HG03280 (cell line): ENCODE results near the gene RBPJL.

Experiments
- ATAC-seq: cut with Tn5 transposase; IDR thresholded peaks from one replicate; pipeline ENCODE4 v1.9.1; 2021; ENCODE audit warnings: mild to moderate bottlenecking, moderate library complexity; ENCODE audit not compliant: unreplicated experiment

The RBPJL gene

GRCh38 chr20:45293041-45294002 lies 13.3 kb upstream of the RBPJL start:
- no peak for ATAC-seq

GRCh38 chr20:45294003-45294368 lies 12.7 kb upstream of the RBPJL start:
- no peak for ATAC-seq

GRCh38 chr20:45294659-45295058 lies 12.0 kb upstream of the RBPJL start:
- ATAC-seq = no peak

GRCh38 chr20:45297786-45298497 lies 8.7 kb upstream of the RBPJL start:
- ATAC-seq = no peak

- no peak for ATAC-seq
Measured at GRCh38 chr20:45299786-45300185, 6.9 kb upstream of the RBPJL start.

- no peak for ATAC-seq
Measured at GRCh38 chr20:45300961-45301360, 5.7 kb upstream of the RBPJL start.

- no peak for ATAC-seq
Measured at GRCh38 chr20:45301824-45302271, 4.8 kb upstream of the RBPJL start.

- ATAC-seq = no peak
Measured at GRCh38 chr20:45303586-45304463, 2.8 kb upstream of the RBPJL start.

- ATAC-seq = no peak
Measured at GRCh38 chr20:45304464-45304999, 2.1 kb upstream of the RBPJL start.

- no peak for ATAC-seq
Measured at GRCh38 chr20:45305262-45305661, 1.4 kb upstream of the RBPJL start.

- no peak for ATAC-seq
Measured at GRCh38 chr20:45307076-45307640, 518 bp downstream of the RBPJL start.

- ATAC-seq = no peak
Measured at GRCh38 chr20:45308117-45308778, 1.6 kb downstream of the RBPJL start, which contains the start of gene MATN4. Gene MATN4, minus strand, starts transcription at chr20:45308299. Its CDS starts 2,717 bp downstream, at chr20:45305582.

GRCh38 chr20:45309075-45309474 lies 2.4 kb downstream of the RBPJL start:
- no peak for ATAC-seq

- no peak for ATAC-seq
Measured at GRCh38 chr20:45311589-45312211, 5.1 kb downstream of the RBPJL start.

- ATAC-seq = no peak
Measured at GRCh38 chr20:45312241-45312640, 5.6 kb downstream of the RBPJL start.

- no peak for ATAC-seq
Measured at GRCh38 chr20:45313065-45313695, 6.5 kb downstream of the RBPJL start.

- ATAC-seq = no peak
Measured at GRCh38 chr20:45313943-45314342, 7.3 kb downstream of the RBPJL start.

GRCh38 chr20:45315672-45316071 lies 9.0 kb downstream of the RBPJL start:
- no peak for ATAC-seq
